Glutamatergic neuron (in vitro differentiated cells): ENCODE results near the gene NIF3L1. TPM values are rescaled to one million over a fixed set of nuclear protein-coding genes. Genes with fewer than 3 reads are reported as not detected.
A peak's percentile ranks its signal among the peaks of the same experiment; 100 is the strongest.

ENCODE experiments used
- DNase-seq: peaks from one replicate; pipeline ENCODE4 v3.0.0; 2022
- H3K27ac Mint-ChIP-seq: one replicate; pipeline ENCODE4 v1.8.0; 2020; ENCODE audit warnings: mild to moderate bottlenecking, mixed read lengths, inconsistent platforms; ENCODE audit not compliant: unreplicated experiment
- H3K27me3 Mint-ChIP-seq: one replicate; pipeline ENCODE4 v1.8.0; 2020; ENCODE audit warnings: mild to moderate bottlenecking, moderate library complexity, mixed read lengths, inconsistent platforms; ENCODE audit not compliant: unreplicated experiment
- H3K36me3 Mint-ChIP-seq: one replicate; pipeline ENCODE4 v1.8.0; 2020; ENCODE audit warnings: mild to moderate bottlenecking, mixed read lengths, inconsistent platforms; ENCODE audit not compliant: unreplicated experiment
- H3K4me1 Mint-ChIP-seq: one replicate; pipeline ENCODE4 v1.8.0; 2020; ENCODE audit warnings: mild to moderate bottlenecking, low read depth, mixed read lengths, inconsistent platforms; ENCODE audit not compliant: unreplicated experiment
- H3K4me3 Mint-ChIP-seq: one replicate; pipeline ENCODE4 v1.8.0; 2020; ENCODE audit warnings: mild to moderate bottlenecking, mixed read lengths, inconsistent platforms; ENCODE audit not compliant: unreplicated experiment
- H3K9me3 Mint-ChIP-seq: one replicate; pipeline ENCODE4 v1.8.0; 2020; ENCODE audit warnings: mild to moderate bottlenecking, moderate library complexity, mixed read lengths, inconsistent platforms; ENCODE audit not compliant: unreplicated experiment
- total RNA-seq: library from RNA; stranded (reverse); fragmentation: NEBNext Ultra II Directional; extraction: Animal tissue kit (Norgen Biotek cat#: 25700); gene quantifications from one replicate; pipeline ENCODE4 v1.2.1, GENCODE V29; 2021; ENCODE audit not compliant: unreplicated experiment
- TF ChIP-seq, protein P1 (sequence below): fragments of 200-600 bp; sonication (generic); IDR thresholded peaks from one replicate; pipeline ENCODE4 v1.5.0; 2021; ENCODE audit not compliant: partially characterized antibody, unreplicated experiment

NIF3L1 gene
- total RNA-seq, 1 donor from 2014 or later = 19.7 TPM

- Mint-ChIP-seq H3K4me3 (no peak overlapping the region), H3K36me3 (no peaks in the 10 kb centered on the region), H3K27me3 (no peaks in the 10 kb centered on the region), H3K4me1 (no peaks in the 10 kb centered on the region), H3K27ac (no peak overlapping the region), H3K9me3 (no peaks in the 10 kb centered on the region)
- DNase-seq = no peak
- TF ChIP-seq, protein P1, sequence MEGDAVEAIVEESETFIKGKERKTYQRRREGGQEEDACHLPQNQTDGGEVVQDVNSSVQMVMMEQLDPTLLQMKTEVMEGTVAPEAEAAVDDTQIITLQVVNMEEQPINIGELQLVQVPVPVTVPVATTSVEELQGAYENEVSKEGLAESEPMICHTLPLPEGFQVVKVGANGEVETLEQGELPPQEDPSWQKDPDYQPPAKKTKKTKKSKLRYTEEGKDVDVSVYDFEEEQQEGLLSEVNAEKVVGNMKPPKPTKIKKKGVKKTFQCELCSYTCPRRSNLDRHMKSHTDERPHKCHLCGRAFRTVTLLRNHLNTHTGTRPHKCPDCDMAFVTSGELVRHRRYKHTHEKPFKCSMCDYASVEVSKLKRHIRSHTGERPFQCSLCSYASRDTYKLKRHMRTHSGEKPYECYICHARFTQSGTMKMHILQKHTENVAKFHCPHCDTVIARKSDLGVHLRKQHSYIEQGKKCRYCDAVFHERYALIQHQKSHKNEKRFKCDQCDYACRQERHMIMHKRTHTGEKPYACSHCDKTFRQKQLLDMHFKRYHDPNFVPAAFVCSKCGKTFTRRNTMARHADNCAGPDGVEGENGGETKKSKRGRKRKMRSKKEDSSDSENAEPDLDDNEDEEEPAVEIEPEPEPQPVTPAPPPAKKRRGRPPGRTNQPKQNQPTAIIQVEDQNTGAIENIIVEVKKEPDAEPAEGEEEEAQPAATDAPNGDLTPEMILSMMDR = no peak
Measured at GRCh38 chr2:200851398-200852248, 37.5 kb upstream of the NIF3L1 start.

DNA sequence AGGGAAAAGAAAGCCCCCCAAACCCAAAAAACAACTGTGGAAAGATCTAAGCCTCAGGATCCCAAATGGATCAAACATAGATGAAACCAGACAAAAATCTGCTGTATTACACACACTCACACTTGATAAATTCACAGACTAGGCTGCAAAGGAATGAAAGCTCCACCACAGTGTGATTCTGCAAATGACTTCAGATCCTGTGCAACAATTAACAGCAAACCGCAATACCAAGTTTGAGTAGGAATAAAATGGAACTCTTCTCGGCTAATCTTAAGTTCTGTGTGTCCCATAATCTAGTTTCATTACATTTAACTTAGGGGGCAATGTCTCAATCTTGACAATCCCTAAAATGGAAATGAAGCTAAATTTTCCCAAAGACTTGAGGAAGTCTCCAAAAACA lies 36.6 kb upstream of the NIF3L1 start:
- Mint-ChIP-seq H3K27me3 (no peaks in the 10 kb centered on the region), H3K27ac (peak overlapping the region; percentile 17), H3K4me1 (no peaks in the 10 kb centered on the region), H3K9me3 (peaks cover 3% of the 10 kb centered on the region), H3K36me3 (peaks cover 4% of the 10 kb centered on the region), H3K4me3 (no peak overlapping the region)
- no peak for DNase-seq
- TF ChIP-seq, protein P1 = no peak

DNA sequence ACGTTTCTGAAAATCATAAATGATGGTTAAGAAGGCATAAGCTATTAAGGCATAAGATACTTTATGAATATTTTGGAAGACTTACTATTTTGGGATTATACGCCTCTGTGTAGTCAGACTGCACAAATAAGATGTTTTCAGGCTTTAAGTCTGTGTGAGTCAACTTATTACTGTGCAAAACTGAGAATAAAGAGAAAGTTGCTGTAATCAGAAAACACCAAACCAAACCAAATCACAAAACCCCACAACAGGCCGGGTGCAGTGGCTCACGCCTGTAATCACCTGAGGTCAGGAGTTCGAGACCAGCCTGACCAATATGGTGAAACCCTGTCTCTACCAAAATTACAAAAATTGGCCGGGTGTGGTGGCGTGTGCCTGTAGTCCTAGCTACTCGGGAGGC lies 32.4 kb upstream of the NIF3L1 start:
- peaks cover 19% of the 10 kb centered on the region for H3K4me1 Mint-ChIP-seq
- no peak overlapping the region for H3K27ac Mint-ChIP-seq
- DNase-seq = no peak
- no peak overlapping the region for H3K4me3 Mint-ChIP-seq
- TF ChIP-seq, protein P1 = no peak
- peaks cover 5% of the 10 kb centered on the region for H3K36me3 Mint-ChIP-seq
- H3K9me3 Mint-ChIP-seq = peaks cover 5% of the 10 kb centered on the region
- peaks cover 3% of the 10 kb centered on the region for H3K27me3 Mint-ChIP-seq

DNA sequence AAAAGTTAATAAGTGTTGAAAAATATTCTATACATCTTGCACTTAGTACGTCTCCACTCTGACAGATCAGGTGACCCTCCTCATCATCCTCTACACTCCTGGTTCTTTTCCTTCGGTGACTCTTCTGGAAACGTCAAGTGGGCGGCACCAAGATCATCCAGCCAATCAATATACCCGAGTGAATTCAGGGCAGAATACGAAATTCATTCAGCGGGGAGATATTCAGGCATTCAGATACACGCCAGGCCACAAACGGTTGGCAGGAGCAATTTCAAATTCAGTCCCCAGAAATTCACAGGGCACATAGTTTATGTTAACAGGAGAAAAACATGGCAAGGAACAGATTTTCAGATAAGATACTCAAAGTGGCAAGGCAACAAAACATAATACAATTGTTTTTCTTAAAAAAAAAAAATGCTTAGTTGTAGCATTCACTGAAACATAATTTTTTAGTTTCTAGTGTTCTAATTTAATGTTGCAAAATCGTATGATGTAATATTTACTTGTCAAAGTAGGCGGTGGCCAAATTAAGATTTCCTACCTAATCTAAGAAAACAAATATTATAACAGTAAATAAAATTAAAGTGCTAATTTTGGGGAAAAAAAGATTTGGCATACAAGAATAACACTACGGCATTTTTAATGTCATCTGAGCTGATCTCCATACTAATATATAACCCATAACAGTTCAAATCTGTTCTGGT lies 28.9 kb upstream of the NIF3L1 start:
- Mint-ChIP-seq H3K9me3 (peaks cover 17% of the 10 kb centered on the region), H3K4me1 (peaks cover 22% of the 10 kb centered on the region), H3K4me3 (peak overlapping the region; percentile 96), H3K27ac (peak overlapping the region; percentile 19), H3K36me3 (peaks cover 9% of the 10 kb centered on the region), H3K27me3 (peaks cover 8% of the 10 kb centered on the region)
- TF ChIP-seq, protein P1 = no peak
- no peak for DNase-seq

GRCh38 chr2:200861617-200862155 lies 27.5 kb upstream of the NIF3L1 start:
- TF ChIP-seq, protein P1 = no peak
- DNase-seq = no peak
- peaks cover 17% of the 10 kb centered on the region for H3K9me3 Mint-ChIP-seq
- peak overlapping the region; percentile 100 for H3K27ac Mint-ChIP-seq
- peaks cover 8% of the 10 kb centered on the region for H3K27me3 Mint-ChIP-seq
- peaks cover 9% of the 10 kb centered on the region for H3K36me3 Mint-ChIP-seq
- H3K4me3 Mint-ChIP-seq = peak overlapping the region; percentile 96
- H3K4me1 Mint-ChIP-seq = peaks cover 22% of the 10 kb centered on the region
